Sciatic nerve (tissue), 1 donor: ENCODE data around the gene RASSF6. TPM values are rescaled to one million over a fixed set of nuclear protein-coding genes. Genes with fewer than 3 reads are reported as not detected.

Source experiments
- total RNA-seq: library from RNA; stranded (reverse); fragmentation: NEBNext Ultra II Directional; extraction: Animal tissue kit (Norgen Biotek cat#: 25700); gene quantifications from one replicate; pipeline ENCODE4 v1.2.1, GENCODE V29; 2021
- donor health status: DM: no; HTN: no; CAD: no.

The RASSF6 gene
- total RNA-seq, 1 donor from 2014 or later = not detected

Other genes starting within 250 kb of the RASSF6 start
- gene ALB, start 216.1 kb downstream of the RASSF6 start, total RNA-seq = 1.0 TPM
- gene AFP, start 184.2 kb downstream of the RASSF6 start, total RNA-seq = not detected
- gene AFM, start 138.7 kb downstream of the RASSF6 start, total RNA-seq = not detected
- gene CXCL8, start 120.1 kb upstream of the RASSF6 start, total RNA-seq = 33.0 TPM
- gene CXCL6, start 216.2 kb upstream of the RASSF6 start, total RNA-seq = 2.8 TPM
- not detected for gene PF4V1, start 232.9 kb upstream of the RASSF6 start, total RNA-seq
- 11.6 TPM for gene CXCL1, start 249.0 kb upstream of the RASSF6 start, total RNA-seq